T-helper 2 cell treated with Interferon-gamma antibody and Interleukin-4, amounts not matched to agents 5 μg/mL and 100 μg/mL, for 36 hours (primary cell): Measurements from ENCODE around the gene DLL1.
"Not testable (repeated sequence)": the region's sequence is repeated elsewhere in the genome, so short reads cannot be mapped to it uniquely, and the experiment has no call there.

Experiments used
- DNase-seq: peaks from one replicate; pipeline ENCODE4 v3.0.0; 2021; ENCODE audit warnings: low spot score
- H3K27ac Mint-ChIP-seq: one replicate; pipeline ENCODE4 v1.8.0; 2021; ENCODE audit warnings: mild to moderate bottlenecking, mixed read lengths
- H3K27me3 Mint-ChIP-seq: one replicate; pipeline ENCODE4 v1.8.0; 2021; ENCODE audit warnings: low read depth, mixed read lengths
- H3K36me3 Mint-ChIP-seq: one replicate; pipeline ENCODE4 v1.8.0; 2021; ENCODE audit warnings: low read depth, mixed read lengths
- H3K4me1 Mint-ChIP-seq: one replicate; pipeline ENCODE4 v1.8.0; 2021; ENCODE audit warnings: low read depth, mixed read lengths
- H3K4me3 Mint-ChIP-seq: one replicate; pipeline ENCODE4 v1.8.0; 2022; ENCODE audit warnings: mild to moderate bottlenecking, moderate library complexity, mixed read lengths
- H3K9me3 Mint-ChIP-seq: one replicate; pipeline ENCODE4 v1.8.0; 2021; ENCODE audit warnings: mixed read lengths

The DLL1 gene, protein sequence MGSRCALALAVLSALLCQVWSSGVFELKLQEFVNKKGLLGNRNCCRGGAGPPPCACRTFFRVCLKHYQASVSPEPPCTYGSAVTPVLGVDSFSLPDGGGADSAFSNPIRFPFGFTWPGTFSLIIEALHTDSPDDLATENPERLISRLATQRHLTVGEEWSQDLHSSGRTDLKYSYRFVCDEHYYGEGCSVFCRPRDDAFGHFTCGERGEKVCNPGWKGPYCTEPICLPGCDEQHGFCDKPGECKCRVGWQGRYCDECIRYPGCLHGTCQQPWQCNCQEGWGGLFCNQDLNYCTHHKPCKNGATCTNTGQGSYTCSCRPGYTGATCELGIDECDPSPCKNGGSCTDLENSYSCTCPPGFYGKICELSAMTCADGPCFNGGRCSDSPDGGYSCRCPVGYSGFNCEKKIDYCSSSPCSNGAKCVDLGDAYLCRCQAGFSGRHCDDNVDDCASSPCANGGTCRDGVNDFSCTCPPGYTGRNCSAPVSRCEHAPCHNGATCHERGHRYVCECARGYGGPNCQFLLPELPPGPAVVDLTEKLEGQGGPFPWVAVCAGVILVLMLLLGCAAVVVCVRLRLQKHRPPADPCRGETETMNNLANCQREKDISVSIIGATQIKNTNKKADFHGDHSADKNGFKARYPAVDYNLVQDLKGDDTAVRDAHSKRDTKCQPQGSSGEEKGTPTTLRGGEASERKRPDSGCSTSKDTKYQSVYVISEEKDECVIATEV

DNA sequence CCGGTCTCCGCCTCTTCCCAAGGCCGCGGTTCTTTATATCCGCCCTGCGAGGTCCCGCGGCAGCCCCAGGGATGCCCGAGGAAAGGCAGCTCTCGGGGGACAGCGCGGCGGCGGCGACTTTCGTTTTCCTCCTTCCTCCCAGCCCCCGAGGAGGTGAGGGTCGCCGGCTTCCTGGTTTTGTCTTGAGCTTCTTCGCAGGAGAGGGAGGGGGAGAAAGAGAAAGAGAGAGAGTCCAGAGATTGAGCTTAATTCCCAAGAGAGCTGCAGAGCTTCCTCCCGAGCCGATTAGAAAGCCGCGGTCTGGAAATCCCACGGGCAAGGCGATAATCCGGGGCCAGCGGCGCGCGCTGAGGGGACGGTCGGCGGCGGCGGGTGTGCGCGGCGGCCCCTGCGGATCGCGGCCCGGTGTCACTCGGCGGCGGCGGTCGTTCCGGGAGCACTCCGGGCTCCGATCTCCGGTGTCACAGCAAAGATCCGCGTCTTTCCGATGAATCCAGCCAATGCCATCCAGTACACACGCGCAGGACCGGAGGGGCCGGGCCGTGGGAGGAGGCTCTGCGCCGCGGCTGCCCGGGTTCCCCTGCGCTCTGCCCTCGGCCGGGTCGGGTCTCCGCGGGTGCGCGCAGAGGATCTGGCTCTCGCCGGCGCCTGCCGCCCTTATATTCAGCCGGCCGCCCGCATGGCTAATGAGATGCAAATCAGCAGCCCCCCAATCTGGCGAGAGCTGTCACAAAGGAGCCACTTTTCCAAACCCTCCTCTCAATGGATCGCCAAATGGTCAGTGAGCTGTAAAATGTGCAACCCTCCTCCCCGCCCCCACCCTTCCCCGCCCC, at the start of gene DLL1:
DLL1 (minus strand) TSS at position 783 of the 833 bp plus-strand sequence. CDS start 939 bp downstream, outside the sequence.
- peaks cover 74% of the 10 kb centered on the region for H3K27me3 Mint-ChIP-seq
- DNase-seq, result no peak
- peak within 1 kb of the TSS; percentile 80 for H3K4me3 Mint-ChIP-seq
- H3K9me3 Mint-ChIP-seq, result no peaks in the 10 kb centered on the region
- peaks cover 1% of the 10 kb centered on the region for H3K36me3 Mint-ChIP-seq
- peaks cover 26% of the 10 kb centered on the region for H3K4me1 Mint-ChIP-seq
- peak within 1 kb of the TSS; percentile 65 for H3K27ac Mint-ChIP-seq

DNA sequence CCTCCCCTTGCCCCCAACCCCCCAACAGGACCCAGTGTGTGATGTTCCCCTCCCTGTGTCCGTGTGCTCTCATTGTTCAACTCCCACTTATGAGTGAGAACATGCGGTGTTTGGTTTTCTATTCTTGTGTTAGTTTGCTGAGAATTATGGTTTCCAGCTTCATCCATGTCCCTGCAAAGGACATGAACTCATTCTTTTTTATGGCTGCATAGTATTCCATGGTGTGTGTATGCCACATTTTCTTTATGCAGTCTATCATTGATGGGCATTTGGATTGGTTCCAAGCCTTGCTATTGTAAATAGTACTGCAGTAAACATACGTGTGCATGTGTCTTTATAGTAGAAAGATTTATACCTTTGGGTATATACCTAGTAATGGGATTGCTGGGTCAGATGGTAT, 44.3 kb upstream of the DLL1 start:
- H3K9me3 Mint-ChIP-seq, H3K27me3 Mint-ChIP-seq, H3K27ac Mint-ChIP-seq, H3K4me3 Mint-ChIP-seq, DNase-seq: not testable (repeated sequence)
- H3K36me3 Mint-ChIP-seq, result peaks cover 58% of the 10 kb centered on the region
- H3K4me1 Mint-ChIP-seq, result peaks cover 10% of the 10 kb centered on the region

DNA sequence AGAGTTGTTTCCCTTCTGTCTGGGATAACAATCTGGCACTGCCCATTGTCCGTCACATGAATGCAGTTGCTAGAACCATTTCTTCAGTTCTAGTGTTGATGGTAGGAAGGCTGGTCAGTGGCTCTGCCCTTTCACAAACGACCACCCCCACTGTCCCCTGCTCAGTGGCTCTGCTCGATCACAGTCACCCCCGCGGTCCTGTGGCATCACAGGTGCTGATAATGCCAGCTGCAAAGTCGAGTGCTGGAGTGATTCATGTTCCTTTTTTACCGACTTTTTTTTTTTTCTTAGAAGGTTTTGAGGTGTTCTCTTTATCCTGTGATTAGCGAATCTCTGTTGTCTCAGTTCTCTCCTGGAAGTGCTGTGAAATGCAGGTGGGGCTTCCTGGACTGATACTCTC, 38.4 kb upstream of the DLL1 start:
- Mint-ChIP-seq H3K27me3 (no peaks in the 10 kb centered on the region), H3K4me1 (peaks cover 2% of the 10 kb centered on the region), H3K4me3 (no peak overlapping the region), H3K36me3 (peaks cover 48% of the 10 kb centered on the region), H3K27ac (no peak overlapping the region), H3K9me3 (no peaks in the 10 kb centered on the region)
- DNase-seq, result no peak

DNA sequence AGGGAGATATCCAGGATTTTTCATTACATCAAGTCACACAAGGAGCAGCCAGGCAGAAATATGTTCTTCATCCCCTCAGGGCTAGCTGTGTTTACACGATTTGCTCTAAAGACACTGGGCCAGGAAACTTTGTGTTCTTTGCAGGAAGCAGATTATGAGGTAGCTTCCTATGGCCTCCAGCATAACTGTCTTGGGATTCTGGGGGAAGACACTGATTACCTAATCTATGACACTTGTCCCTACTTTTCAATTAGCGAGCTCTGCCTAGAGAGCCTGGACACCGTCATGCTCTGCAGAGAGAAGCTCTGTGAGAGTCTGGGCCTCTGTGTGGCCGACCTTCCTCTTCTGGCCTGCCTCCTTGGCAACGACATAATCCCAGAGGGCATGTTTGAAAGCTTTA, 26.8 kb upstream of the DLL1 start:
- Mint-ChIP-seq H3K27me3 (no peaks in the 10 kb centered on the region), H3K9me3 (no peaks in the 10 kb centered on the region), H3K36me3 (peaks cover 29% of the 10 kb centered on the region), H3K4me3 (no peak overlapping the region), H3K4me1 (peaks cover 3% of the 10 kb centered on the region), H3K27ac (no peak overlapping the region)
- DNase-seq, result no peak

DNA sequence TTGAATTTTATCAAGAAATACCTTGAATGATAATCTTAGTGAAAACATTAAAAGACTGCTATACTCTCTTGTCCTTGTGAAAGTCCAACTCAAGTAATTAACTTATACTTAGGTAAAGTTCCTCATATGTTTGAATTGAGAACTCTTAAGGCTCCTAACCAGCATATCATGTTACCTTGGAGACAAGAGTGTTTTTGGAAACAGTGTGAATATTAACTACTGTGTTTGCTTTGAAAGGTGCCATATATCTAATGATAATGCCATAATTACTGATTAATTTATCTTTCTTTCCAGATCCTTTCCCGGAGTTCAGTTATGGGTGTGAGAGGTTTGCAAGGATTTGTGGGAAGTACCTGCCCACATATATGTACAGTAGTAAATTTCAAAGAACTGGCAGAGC, 26.2 kb upstream of the DLL1 start:
- H3K27me3 Mint-ChIP-seq, result no peaks in the 10 kb centered on the region
- H3K4me1 Mint-ChIP-seq, result peaks cover 3% of the 10 kb centered on the region
- no peak overlapping the region for H3K4me3 Mint-ChIP-seq
- H3K36me3 Mint-ChIP-seq, result peaks cover 22% of the 10 kb centered on the region
- DNase-seq, result no peak
- no peak overlapping the region for H3K27ac Mint-ChIP-seq
- no peaks in the 10 kb centered on the region for H3K9me3 Mint-ChIP-seq

DNA sequence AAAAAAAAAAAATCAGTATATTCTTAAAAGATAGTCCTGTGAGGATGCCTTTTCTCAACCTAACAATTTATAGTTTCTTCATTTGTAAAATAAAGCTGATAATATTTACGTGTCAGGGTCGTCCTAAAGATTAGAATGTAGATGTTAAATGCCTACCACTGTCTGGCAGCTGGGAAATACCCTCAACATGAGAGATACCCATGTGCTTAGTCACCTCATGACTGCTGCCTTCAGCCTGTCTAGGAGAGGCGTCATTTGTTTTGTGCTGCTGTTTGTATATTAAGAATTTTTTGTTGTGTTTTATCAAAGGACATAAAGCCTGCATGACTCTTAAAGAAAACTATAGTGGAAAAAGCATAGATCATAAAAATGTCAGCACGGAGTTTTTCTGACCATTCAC, 25.2 kb upstream of the DLL1 start:
- peaks cover 10% of the 10 kb centered on the region for H3K4me1 Mint-ChIP-seq
- no peak overlapping the region for H3K27ac Mint-ChIP-seq
- H3K27me3 Mint-ChIP-seq, result no peaks in the 10 kb centered on the region
- H3K9me3 Mint-ChIP-seq, result no peaks in the 10 kb centered on the region
- no peak overlapping the region for H3K4me3 Mint-ChIP-seq
- peaks cover 25% of the 10 kb centered on the region for H3K36me3 Mint-ChIP-seq
- no peak for DNase-seq

DNA sequence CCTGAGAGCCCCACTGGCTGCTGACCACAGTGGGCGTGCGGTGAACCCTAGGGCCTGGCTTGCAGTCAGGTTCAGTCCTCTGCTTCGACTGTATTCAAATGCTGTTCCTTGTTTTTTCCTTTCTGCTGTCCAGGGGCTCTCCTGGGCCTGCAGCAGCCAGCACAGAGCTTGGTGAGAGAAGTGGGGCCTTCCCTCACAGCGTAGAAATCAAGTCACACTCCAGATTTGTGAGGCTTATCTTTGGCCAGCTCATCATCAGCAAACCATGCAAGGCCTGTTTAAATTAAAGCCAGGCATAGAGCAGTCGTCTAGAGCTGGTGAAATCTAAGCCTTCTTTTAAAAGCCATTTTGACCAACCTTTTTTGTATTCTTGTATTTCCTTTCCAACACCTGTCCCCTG, 24.1 kb upstream of the DLL1 start:
- H3K4me1 Mint-ChIP-seq, result peaks cover 11% of the 10 kb centered on the region
- H3K27me3 Mint-ChIP-seq, result no peaks in the 10 kb centered on the region
- H3K4me3 Mint-ChIP-seq, result no peak overlapping the region
- H3K27ac Mint-ChIP-seq, result no peak overlapping the region
- peaks cover 15% of the 10 kb centered on the region for H3K36me3 Mint-ChIP-seq
- no peak for DNase-seq
- H3K9me3 Mint-ChIP-seq, result no peaks in the 10 kb centered on the region

DNA sequence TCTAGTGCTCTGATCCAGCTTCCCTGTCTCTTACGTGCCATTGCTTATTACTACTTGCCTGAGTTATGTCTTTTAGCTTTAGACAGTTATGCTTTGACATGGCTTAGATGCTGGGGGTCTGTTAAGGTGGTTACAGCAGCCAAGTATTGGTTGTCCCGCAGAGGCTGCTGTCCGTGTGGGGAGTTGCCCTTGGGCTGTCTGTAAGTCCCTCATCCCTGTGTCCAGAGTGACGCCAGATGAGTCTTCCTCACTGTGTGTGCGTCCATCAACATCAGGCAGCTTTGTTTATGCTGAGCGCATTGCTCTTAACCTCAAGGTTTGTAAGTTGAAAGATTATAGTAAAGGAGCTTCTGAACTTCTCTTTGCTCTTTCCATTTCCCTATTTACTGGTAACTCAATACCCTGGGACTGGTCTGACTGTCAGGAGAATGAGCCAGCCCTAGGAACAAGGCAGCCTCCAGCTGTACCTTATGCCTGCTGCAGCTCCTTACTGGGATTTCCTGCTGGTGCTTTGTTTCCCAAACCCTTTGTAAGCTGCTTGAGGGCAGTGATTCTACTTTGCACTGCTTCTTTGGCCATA, 22.9 kb upstream of the DLL1 start:
- Mint-ChIP-seq H3K27me3 (no peaks in the 10 kb centered on the region), H3K4me1 (peaks cover 14% of the 10 kb centered on the region), H3K4me3 (no peak overlapping the region), H3K9me3 (no peaks in the 10 kb centered on the region), H3K27ac (no peak overlapping the region), H3K36me3 (peaks cover 11% of the 10 kb centered on the region)
- DNase-seq, result no peak

DNA sequence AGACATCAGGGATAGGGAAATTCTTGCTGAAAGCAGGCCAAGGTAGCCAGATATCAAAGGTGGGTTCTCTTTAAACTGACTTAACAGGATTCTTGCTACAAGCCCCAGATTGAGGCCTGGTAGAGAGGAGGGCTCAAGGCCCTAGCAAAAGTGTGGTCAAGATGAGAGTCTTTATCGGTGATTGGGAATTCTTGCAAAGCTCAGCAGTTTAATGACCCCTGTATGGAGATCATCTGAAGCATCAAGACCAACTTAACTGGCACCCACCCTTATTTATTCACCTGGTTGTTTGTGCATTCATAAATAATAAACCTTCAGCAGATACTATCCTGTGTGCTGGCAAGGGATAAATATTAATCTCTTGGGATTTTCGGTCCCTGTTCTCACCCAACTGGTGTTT, 22.0 kb upstream of the DLL1 start:
- H3K27me3 Mint-ChIP-seq, result no peaks in the 10 kb centered on the region
- H3K4me3 Mint-ChIP-seq, result no peak overlapping the region
- DNase-seq, result no peak
- H3K9me3 Mint-ChIP-seq, result no peaks in the 10 kb centered on the region
- no peak overlapping the region for H3K27ac Mint-ChIP-seq
- peaks cover 14% of the 10 kb centered on the region for H3K36me3 Mint-ChIP-seq
- peaks cover 21% of the 10 kb centered on the region for H3K4me1 Mint-ChIP-seq

DNA sequence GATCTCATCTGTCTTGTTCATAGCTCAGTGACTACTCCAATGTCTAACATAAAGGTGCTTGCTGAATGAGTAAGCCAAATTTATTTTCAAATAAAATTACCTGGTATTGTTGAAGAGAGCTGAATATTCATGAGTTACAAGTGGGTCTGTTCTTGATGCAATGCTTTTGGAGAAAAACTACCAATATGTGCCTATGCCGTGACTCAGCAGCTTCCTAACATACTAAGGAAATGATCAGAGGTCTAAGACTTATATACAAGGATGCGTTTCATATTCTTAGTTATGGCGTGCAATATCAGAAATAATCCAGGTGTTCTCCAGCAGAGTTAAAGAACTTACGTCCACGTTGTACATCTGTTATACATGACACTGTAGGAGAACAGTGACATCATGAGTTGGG, 20.8 kb upstream of the DLL1 start:
- H3K27me3 Mint-ChIP-seq, result no peaks in the 10 kb centered on the region
- H3K4me3 Mint-ChIP-seq, result no peak overlapping the region
- no peak for DNase-seq
- peaks cover 30% of the 10 kb centered on the region for H3K4me1 Mint-ChIP-seq
- no peak overlapping the region for H3K27ac Mint-ChIP-seq
- peaks cover 13% of the 10 kb centered on the region for H3K36me3 Mint-ChIP-seq
- H3K9me3 Mint-ChIP-seq, result no peaks in the 10 kb centered on the region

DNA sequence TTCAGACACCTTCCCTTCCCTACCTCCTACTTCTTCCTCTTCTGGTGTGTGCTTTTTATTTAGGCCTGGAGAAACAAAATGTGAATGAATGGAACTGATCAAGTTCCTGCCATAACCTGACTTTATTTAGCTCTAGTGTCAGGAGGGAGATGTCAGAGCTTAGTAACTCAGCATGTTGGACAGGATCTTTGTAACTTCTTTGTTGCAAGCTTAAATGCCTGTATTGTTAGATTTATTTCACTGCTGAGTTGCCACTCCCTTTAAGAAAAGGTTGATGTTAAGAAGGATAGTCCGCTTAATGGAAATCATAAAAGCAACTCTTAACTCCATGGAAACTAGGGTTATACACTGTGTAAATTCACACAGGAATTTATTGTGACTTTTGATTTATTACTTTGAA, 17.9 kb upstream of the DLL1 start:
- Mint-ChIP-seq H3K9me3 (no peaks in the 10 kb centered on the region), H3K4me1 (peaks cover 30% of the 10 kb centered on the region)

DNA sequence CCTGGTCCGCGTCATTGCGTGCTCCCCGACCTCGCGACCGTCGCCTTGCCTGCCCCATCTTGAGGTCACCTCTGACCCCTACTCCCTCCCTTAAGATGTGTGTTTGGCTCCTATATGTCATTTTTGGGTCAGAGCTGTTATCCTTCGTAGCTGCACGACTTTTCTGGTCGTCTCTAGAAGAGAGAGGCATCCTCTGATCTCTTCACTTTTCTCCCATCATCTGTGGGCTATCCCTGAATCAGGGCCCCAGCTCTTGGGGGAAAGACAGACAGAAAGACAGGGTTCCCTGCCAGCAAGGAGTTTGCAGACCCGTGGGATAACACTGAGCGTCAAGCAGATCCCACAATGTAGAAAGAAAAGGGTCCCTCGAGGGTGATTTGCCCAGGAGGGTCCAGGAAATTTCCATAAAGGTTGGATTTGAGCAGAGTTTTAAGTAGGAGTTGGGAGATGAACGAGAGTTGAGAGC, 16.2 kb upstream of the DLL1 start:
- Mint-ChIP-seq H3K4me3 (peak overlapping the region; percentile 93), H3K27me3 (peaks cover 17% of the 10 kb centered on the region), H3K9me3 (no peaks in the 10 kb centered on the region), H3K4me1 (peaks cover 27% of the 10 kb centered on the region), H3K27ac (peak overlapping the region; percentile 95), H3K36me3 (peaks cover 13% of the 10 kb centered on the region)
- DNase-seq, result no peak

More for the DNA sequence above, 17.9 kb upstream of the DLL1 start:
- H3K36me3 Mint-ChIP-seq, result peaks cover 13% of the 10 kb centered on the region
- peaks cover 8% of the 10 kb centered on the region for H3K27me3 Mint-ChIP-seq
- no peak overlapping the region for H3K27ac Mint-ChIP-seq
- no peak for DNase-seq
- peak overlapping the region; percentile 45 for H3K4me3 Mint-ChIP-seq

DNA sequence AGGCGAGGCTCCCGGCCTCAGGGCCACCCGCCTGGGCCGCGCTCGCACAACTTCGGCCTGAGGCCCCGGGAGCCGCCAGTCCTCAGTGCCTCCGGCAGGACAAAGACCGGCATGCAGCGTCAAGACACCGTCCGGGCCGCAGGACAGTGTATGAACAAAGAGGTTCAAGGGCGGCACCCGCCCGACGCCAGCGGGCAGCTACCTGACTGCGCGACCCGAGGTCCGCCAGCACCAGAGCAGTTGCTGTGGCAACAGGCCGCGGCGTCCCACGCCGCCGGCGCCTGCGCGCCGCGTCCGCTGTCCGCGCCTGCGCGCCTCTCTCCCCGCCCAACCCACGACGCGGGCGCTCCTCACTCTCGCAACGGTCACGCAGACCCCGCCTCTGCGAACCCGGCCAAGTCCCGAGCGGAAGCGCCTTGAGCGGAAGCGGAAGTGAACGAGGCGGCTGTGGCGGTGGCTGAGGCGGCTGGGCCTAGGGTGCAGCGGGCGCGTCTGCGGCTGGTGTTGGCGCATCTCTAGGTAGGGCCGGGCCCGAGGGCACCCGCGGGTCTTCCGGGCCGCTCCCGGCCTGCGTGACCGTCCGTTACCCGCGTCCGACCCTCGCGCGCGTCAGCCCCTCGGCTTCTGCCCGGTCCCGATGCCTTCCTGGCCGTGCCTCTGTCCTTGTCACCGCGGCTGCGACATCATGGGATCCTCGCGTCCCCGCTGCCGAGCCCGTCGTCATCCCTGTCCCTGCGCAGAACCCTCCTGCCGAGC, 15.6 kb upstream of the DLL1 start, which contains the start of gene FAM120B:
FAM120B (plus strand) TSS at position 435 of the 756 bp plus-strand sequence. CDS start 10,633 bp downstream, outside the sequence.
- peaks cover 24% of the 10 kb centered on the region for H3K4me1 Mint-ChIP-seq

More for the DNA sequence above, 15.6 kb upstream of the DLL1 start, which contains the start of gene FAM120B:
- Mint-ChIP-seq H3K36me3 (peaks cover 13% of the 10 kb centered on the region), H3K27ac (peak within 1 kb of the TSS; percentile 95), H3K4me3 (peak within 1 kb of the TSS; percentile 93), H3K9me3 (peaks cover 5% of the 10 kb centered on the region), H3K27me3 (peaks cover 23% of the 10 kb centered on the region)
- peak; percentile 96 for DNase-seq
